Measurements from ENCODE around the gene UBAC1.

- TF ChIP-seq CTCF (IDR thresholded peaks at IDR 0.05) (no peak), POLR2A (IDR thresholded peaks at IDR 0.05) (no peak)
Observed at GRCh38 chr9:136010615-136011361, 49.6 kb upstream of the UBAC1 start.
